IMR-90 (cell line): ENCODE results near the gene LUC7L2.

Source experiments
- MXI1 ChIP-seq: IDR thresholded peaks from 2 replicates; pipeline ENCODE4 v1.6.1; 2012; ENCODE audit warnings: low read depth, mild to moderate bottlenecking, low read length, moderate library complexity, borderline replicate concordance
- POLR2A ChIP-seq: IDR thresholded peaks from 2 replicates; pipeline ENCODE4 v1.6.1; 2012; ENCODE audit warnings: mild to moderate bottlenecking, low read depth, low read length
- RAD21 ChIP-seq: IDR thresholded peaks from 2 replicates; pipeline ENCODE4 v1.6.1; 2012; ENCODE audit warnings: low read length, improper control_type of control experiment
- SMC3 ChIP-seq: fragments of 150-350 bp; IDR thresholded peaks from 2 replicates; pipeline ENCODE4 v1.6.1; 2016; ENCODE audit warnings: low read depth, mild to moderate bottlenecking, antibody characterized with exemption, low read length, moderate library complexity
- TF ChIP-seq, protein P1 (sequence below): conservative IDR thresholded peaks from 2 replicates; pipeline ENCODE4 v1.5.1; 2012; ENCODE audit warnings: mild to moderate bottlenecking, low read depth, low read length, improper control_type of control experiment
- TF ChIP-seq, protein P2 (sequence below): fragments of 150-350 bp; IDR thresholded peaks from 2 replicates; pipeline ENCODE4 v1.6.1; 2017; ENCODE audit warnings: mild to moderate bottlenecking, antibody characterized with exemption, low read length, low read depth

DNA sequence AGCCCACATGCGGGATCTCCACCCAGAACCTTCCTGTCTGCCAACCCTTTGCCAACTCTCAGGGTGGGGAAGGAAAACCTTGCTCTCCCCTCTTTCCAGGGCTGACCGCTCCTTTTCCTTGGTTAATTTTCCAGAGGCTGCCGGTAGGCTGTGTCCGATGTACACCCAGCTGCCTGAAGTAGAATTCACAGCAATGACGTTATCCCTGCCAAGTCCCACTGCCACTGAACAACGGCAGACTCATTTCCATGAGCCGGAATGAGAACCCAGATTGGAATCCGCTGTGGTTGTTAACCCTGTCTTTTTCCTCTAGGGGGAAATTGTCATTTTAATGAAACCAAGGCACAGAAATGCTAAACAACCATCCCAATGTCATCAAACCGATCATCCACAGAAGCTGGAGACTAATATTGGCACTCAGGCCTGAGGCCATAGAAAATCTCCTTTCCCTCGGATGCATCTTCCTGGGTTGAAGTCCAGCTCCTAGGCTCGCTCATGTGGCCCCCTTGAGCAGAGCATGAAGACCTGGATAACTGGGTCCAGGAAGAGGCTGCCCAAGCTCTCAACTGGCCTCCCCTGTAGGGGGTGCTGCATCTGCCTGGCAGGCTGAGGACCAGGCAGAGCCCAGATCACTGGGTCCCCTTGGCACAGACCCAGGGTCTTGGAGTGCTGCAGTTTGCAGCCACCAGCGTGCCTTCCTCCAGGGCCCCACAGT lies 93.4 kb downstream of the LUC7L2 start:
- TF ChIP-seq, protein P1, sequence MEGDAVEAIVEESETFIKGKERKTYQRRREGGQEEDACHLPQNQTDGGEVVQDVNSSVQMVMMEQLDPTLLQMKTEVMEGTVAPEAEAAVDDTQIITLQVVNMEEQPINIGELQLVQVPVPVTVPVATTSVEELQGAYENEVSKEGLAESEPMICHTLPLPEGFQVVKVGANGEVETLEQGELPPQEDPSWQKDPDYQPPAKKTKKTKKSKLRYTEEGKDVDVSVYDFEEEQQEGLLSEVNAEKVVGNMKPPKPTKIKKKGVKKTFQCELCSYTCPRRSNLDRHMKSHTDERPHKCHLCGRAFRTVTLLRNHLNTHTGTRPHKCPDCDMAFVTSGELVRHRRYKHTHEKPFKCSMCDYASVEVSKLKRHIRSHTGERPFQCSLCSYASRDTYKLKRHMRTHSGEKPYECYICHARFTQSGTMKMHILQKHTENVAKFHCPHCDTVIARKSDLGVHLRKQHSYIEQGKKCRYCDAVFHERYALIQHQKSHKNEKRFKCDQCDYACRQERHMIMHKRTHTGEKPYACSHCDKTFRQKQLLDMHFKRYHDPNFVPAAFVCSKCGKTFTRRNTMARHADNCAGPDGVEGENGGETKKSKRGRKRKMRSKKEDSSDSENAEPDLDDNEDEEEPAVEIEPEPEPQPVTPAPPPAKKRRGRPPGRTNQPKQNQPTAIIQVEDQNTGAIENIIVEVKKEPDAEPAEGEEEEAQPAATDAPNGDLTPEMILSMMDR: 0 out of 2 replicates have a peak, but pooled peaks have one; percentile 5
- TF ChIP-seq SMC3 (no peak), RAD21 (no peak), MXI1 (no peak), POLR2A (no peak)
- TF ChIP-seq, protein P2, sequence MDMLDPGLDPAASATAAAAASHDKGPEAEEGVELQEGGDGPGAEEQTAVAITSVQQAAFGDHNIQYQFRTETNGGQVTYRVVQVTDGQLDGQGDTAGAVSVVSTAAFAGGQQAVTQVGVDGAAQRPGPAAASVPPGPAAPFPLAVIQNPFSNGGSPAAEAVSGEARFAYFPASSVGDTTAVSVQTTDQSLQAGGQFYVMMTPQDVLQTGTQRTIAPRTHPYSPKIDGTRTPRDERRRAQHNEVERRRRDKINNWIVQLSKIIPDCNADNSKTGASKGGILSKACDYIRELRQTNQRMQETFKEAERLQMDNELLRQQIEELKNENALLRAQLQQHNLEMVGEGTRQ: no peak
